ENCODE measurements around the gene NPTX2.

Gene NPTX2

GRCh38 chr7:98603399-98603788 lies 13.7 kb upstream of the NPTX2 start:
- no peak overlapping the region for H3K27ac ChIP-seq

GRCh38 chr7:98613601-98614425 lies 3.3 kb upstream of the NPTX2 start:
- H3K4me1 ChIP-seq, result peaks cover 0 to 26% (median 20%) of the 10 kb centered on the region in 4 donors
- peaks cover 0 to 8% (median 4%) of the 10 kb centered on the region in 3 donors for H3K9me3 ChIP-seq
- H3K36me3 ChIP-seq, result no peaks in the 10 kb centered on the region
- H3K27me3 ChIP-seq, result peaks cover 0 to 41% of the 10 kb centered on the region in 2 donors
- no peak for DNase-seq
- H3K27ac ChIP-seq, result no peak overlapping the region
- TF ChIP-seq CTCF (IDR thresholded peaks at IDR 0.05), result no peak
- intact Hi-C loops (cut with DNase I; ENCODE audit: low total_unique reads), result no loop called here
- no peak overlapping the region for H3K4me3 ChIP-seq

More at GRCh38 chr7:98603399-98603788, 13.7 kb upstream of the NPTX2 start:
- no peak for DNase-seq
- Histone ChIP-seq H3K9me3 (no peaks in the 10 kb centered on the region), H3K36me3 (no peaks in the 10 kb centered on the region), H3K4me3 (no peak overlapping the region), H3K4me1 (no peaks in the 10 kb centered on the region), H3K27me3 (peaks cover 0 to 4% of the 10 kb centered on the region in 2 donors)
- intact Hi-C loops (cut with DNase I; ENCODE audit: low total_unique reads), result no loop called here
- TF ChIP-seq CTCF (IDR thresholded peaks at IDR 0.05), result no peak

- peaks cover 0 to under 1% (median 0%) of the 10 kb centered on the region in 3 donors for H3K9me3 ChIP-seq
- peaks cover 0 to 55% of the 10 kb centered on the region in 2 donors for H3K27me3 ChIP-seq
- no peaks in the 10 kb centered on the region for H3K36me3 ChIP-seq
- peak overlapping the region in 1 of 2 donors; percentile 42 for H3K27ac ChIP-seq
- no peak for TF ChIP-seq CTCF (IDR thresholded peaks at IDR 0.05)
- no peak for DNase-seq
- peaks cover 0 to 39% (median 25%) of the 10 kb centered on the region in 4 donors for H3K4me1 ChIP-seq
- intact Hi-C loops (cut with DNase I; ENCODE audit: low total_unique reads), result no loop called here
- H3K4me3 ChIP-seq, result peak overlapping the region; percentile 50 to 51
Observed at GRCh38 chr7:98616381-98617050, 569 bp upstream of the NPTX2 start.

- intact Hi-C loops (cut with DNase I; ENCODE audit: low total_unique reads), result no loop called here
- Histone ChIP-seq H3K36me3 (no peaks in the 10 kb centered on the region), H3K27me3 (peaks cover 0 to 64% of the 10 kb centered on the region in 2 donors), H3K4me3 (peak overlapping the region; percentile 50 to 51), H3K27ac (peak overlapping the region in 1 of 2 donors; percentile 50), H3K4me1 (peaks cover 0 to 39% (median 25%) of the 10 kb centered on the region in 4 donors), H3K9me3 (no peaks in the 10 kb centered on the region)
- TF ChIP-seq CTCF (IDR thresholded peaks at IDR 0.05), result no peak
- DNase-seq, result no peak
Observed at GRCh38 chr7:98617960-98618418, 904 bp downstream of the NPTX2 start.

- H3K4me3 ChIP-seq, result peak overlapping the region in 1 of 2 donors; percentile 51
- DNase-seq, result no peak
- no peaks in the 10 kb centered on the region for H3K9me3 ChIP-seq
- H3K4me1 ChIP-seq, result peaks cover 0 to 39% (median 25%) of the 10 kb centered on the region in 4 donors
- H3K27me3 ChIP-seq, result peaks cover 0 to 59% of the 10 kb centered on the region in 2 donors
- intact Hi-C loops (cut with DNase I; ENCODE audit: low total_unique reads), result no loop called here
- H3K36me3 ChIP-seq, result peaks cover 0 to 3% (median 0%) of the 10 kb centered on the region in 3 donors
- H3K27ac ChIP-seq, result no peak overlapping the region
- TF ChIP-seq CTCF (IDR thresholded peaks at IDR 0.05), result no peak
Observed at GRCh38 chr7:98618786-98619185, 1.7 kb downstream of the NPTX2 start.

All from tibial artery (tissue), 4 donors.